ENCODE measurements around the gene ANK2.

- no peak for TF ChIP-seq CTCF (conservative IDR thresholded peaks at IDR 0.05)
- TF ChIP-seq ZFX (IDR thresholded peaks at IDR 0.05), result no peak
Measured at GRCh38 chr4:113003841-113004240, 45.6 kb upstream of the ANK2 start.
